Ectodermal cell (in vitro differentiated cells): ENCODE results near the gene ATP6V0E2.

Experiments used
- H3K27ac ChIP-seq: 2 replicates; pipeline ENCODE4 v1.7.0; 2013; ENCODE audit warnings: mild to moderate bottlenecking, low read depth, low read length; ENCODE audit not compliant: insufficient read depth, poor library complexity, severe bottlenecking
- H3K27me3 ChIP-seq: 2 replicates; pipeline ENCODE4 v1.7.0; 2013; ENCODE audit warnings: mild to moderate bottlenecking, low read length; ENCODE audit not compliant: insufficient read depth, control insufficient read depth, poor library complexity, severe bottlenecking
- H3K36me3 ChIP-seq: one replicate; pipeline ENCODE4 v1.7.0; 2013; ENCODE audit warnings: low read length; ENCODE audit not compliant: control insufficient read depth, insufficient read depth
- H3K4me1 ChIP-seq: one replicate; pipeline ENCODE4 v1.7.0; 2013; ENCODE audit warnings: low read length; ENCODE audit not compliant: control insufficient read depth, insufficient read depth
- H3K4me3 ChIP-seq: 2 replicates; pipeline ENCODE4 v1.7.0; 2013; ENCODE audit warnings: low read depth, low read length, control low read depth; ENCODE audit not compliant: insufficient read depth
- H3K9me3 ChIP-seq: 2 replicates; pipeline ENCODE4 v1.7.0; 2013; ENCODE audit warnings: mild to moderate bottlenecking, low read length, moderate library complexity; ENCODE audit not compliant: control insufficient read depth
- WGBS, 2 experiments: methylation state at CpG; one replicate each; pipeline ENCODE4 v1.1.7; 2013; ENCODE audit warnings: missing lambda C conversion rate in 2 of 2; 5-methylcytosine and 5-hydroxymethylcytosine counted together

Gene ATP6V0E2

GRCh38 chr7:149830997-149831740 lies 42.6 kb upstream of the ATP6V0E2 start:
- 50 to 59% methylated on average over 11 of the region's 11 CpGs for WGBS, 2 experiments
- no peak overlapping the region for H3K27ac ChIP-seq
- no peaks in the 10 kb centered on the region for H3K36me3 ChIP-seq
- peaks cover 11% of the 10 kb centered on the region for H3K27me3 ChIP-seq
- H3K4me3 ChIP-seq = no peak overlapping the region
- peaks cover 6% of the 10 kb centered on the region for H3K4me1 ChIP-seq
- H3K9me3 ChIP-seq = no peaks in the 10 kb centered on the region

- H3K27me3 ChIP-seq = peaks cover 15% of the 10 kb centered on the region
- H3K4me1 ChIP-seq = peaks cover 6% of the 10 kb centered on the region
- no peak overlapping the region for H3K27ac ChIP-seq
- no peaks in the 10 kb centered on the region for H3K9me3 ChIP-seq
- 70 to 74% methylated on average over 8 of the region's 9 CpGs for WGBS, 2 experiments
- H3K4me3 ChIP-seq = no peak overlapping the region
- no peaks in the 10 kb centered on the region for H3K36me3 ChIP-seq
These were observed 42.0 kb upstream of the ATP6V0E2 start for GRCh38 chr7:149831741-149832219.

GRCh38 chr7:149832332-149833041 lies 41.3 kb upstream of the ATP6V0E2 start:
- WGBS, 2 experiments = 87% methylated on average over 13 of the region's 13 CpGs

GRCh38 chr7:149833495-149834130 lies 40.2 kb upstream of the ATP6V0E2 start:
- 89 to 90% methylated on average over 12 of the region's 12 CpGs for WGBS, 2 experiments

More at GRCh38 chr7:149832332-149833041, 41.3 kb upstream of the ATP6V0E2 start:
- H3K4me3 ChIP-seq = no peak overlapping the region
- H3K9me3 ChIP-seq = no peaks in the 10 kb centered on the region
- peaks cover 19% of the 10 kb centered on the region for H3K27me3 ChIP-seq
- no peaks in the 10 kb centered on the region for H3K36me3 ChIP-seq
- H3K4me1 ChIP-seq = peaks cover 6% of the 10 kb centered on the region
- no peak overlapping the region for H3K27ac ChIP-seq

GRCh38 chr7:149834601-149835000 lies 39.2 kb upstream of the ATP6V0E2 start:
- Histone ChIP-seq H3K27ac (no peak overlapping the region), H3K4me3 (no peak overlapping the region), H3K4me1 (peaks cover 6% of the 10 kb centered on the region), H3K36me3 (no peaks in the 10 kb centered on the region), H3K9me3 (no peaks in the 10 kb centered on the region), H3K27me3 (peaks cover 29% of the 10 kb centered on the region)
- WGBS, 2 experiments = 90% methylated on average over 8 of the region's 8 CpGs

More at GRCh38 chr7:149833495-149834130, 40.2 kb upstream of the ATP6V0E2 start:
- H3K9me3 ChIP-seq = no peaks in the 10 kb centered on the region
- peaks cover 20% of the 10 kb centered on the region for H3K27me3 ChIP-seq
- H3K27ac ChIP-seq = no peak overlapping the region
- no peak overlapping the region for H3K4me3 ChIP-seq
- no peaks in the 10 kb centered on the region for H3K36me3 ChIP-seq
- peaks cover 6% of the 10 kb centered on the region for H3K4me1 ChIP-seq

GRCh38 chr7:149836434-149836833 lies 37.3 kb upstream of the ATP6V0E2 start:
- Histone ChIP-seq H3K27ac (no peak overlapping the region), H3K4me1 (peaks cover 3% of the 10 kb centered on the region), H3K9me3 (no peaks in the 10 kb centered on the region), H3K4me3 (no peak overlapping the region), H3K36me3 (no peaks in the 10 kb centered on the region), H3K27me3 (peaks cover 31% of the 10 kb centered on the region)
- WGBS, 2 experiments = 64 to 93% methylated on average over 1 of the region's 1 CpG

GRCh38 chr7:149837564-149838223 lies 36.1 kb upstream of the ATP6V0E2 start:
- no peaks in the 10 kb centered on the region for H3K9me3 ChIP-seq
- no peak overlapping the region for H3K27ac ChIP-seq
- H3K4me3 ChIP-seq = no peak overlapping the region
- no peaks in the 10 kb centered on the region for H3K36me3 ChIP-seq
- H3K4me1 ChIP-seq = no peaks in the 10 kb centered on the region
- 29 to 33% methylated on average over 17 of the region's 17 CpGs for WGBS, 2 experiments
- H3K27me3 ChIP-seq = peaks cover 34% of the 10 kb centered on the region

GRCh38 chr7:149838224-149838991 lies 35.4 kb upstream of the ATP6V0E2 start, which contains the start of gene ZNF862:
Gene ZNF862, plus strand, starts transcription at chr7:149838375. Its CDS starts 237 bp downstream, at chr7:149838612.
- no peaks in the 10 kb centered on the region for H3K9me3 ChIP-seq
- H3K27me3 ChIP-seq = peaks cover 38% of the 10 kb centered on the region
- H3K4me1 ChIP-seq = no peaks in the 10 kb centered on the region
- H3K4me3 ChIP-seq = peak within 1 kb of the TSS; percentile 87
- 0% methylated on average over 86 of the region's 86 CpGs for whole genome bisulfite sequencing, 2 experiments
- no peak within 1 kb of the TSS for H3K27ac ChIP-seq
- H3K36me3 ChIP-seq = no peaks in the 10 kb centered on the region

GRCh38 chr7:149838992-149839408 lies 34.8 kb upstream of the ATP6V0E2 start:
- Histone ChIP-seq H3K9me3 (no peaks in the 10 kb centered on the region), H3K4me1 (no peaks in the 10 kb centered on the region), H3K27me3 (peaks cover 38% of the 10 kb centered on the region), H3K36me3 (no peaks in the 10 kb centered on the region), H3K4me3 (peak overlapping the region; percentile 87), H3K27ac (no peak overlapping the region)
- WGBS, 2 experiments = 8 to 9% methylated on average over 6 of the region's 6 CpGs
